Activated CD4-positive, alpha-beta T cell treated with anti-CD3 and anti-CD28 coated beads for 4 hours (primary cell): ENCODE data around the gene UBE2M.
A peak's percentile ranks its signal among the peaks of the same experiment; 100 is the strongest.

Experiments used
- DNase-seq, 2 donors: peaks; one replicate each; pipeline ENCODE4 v3.0.0-alpha.2; 2020

The UBE2M gene

GRCh38 chr19:58570770-58571574 lies 12.6 kb upstream of the UBE2M start:
- peak in 1 of 2 donors; percentile 3 for DNase-seq

- DNase-seq: peak in 1 of 2 donors; percentile 0
These were observed 11.7 kb upstream of the UBE2M start for GRCh38 chr19:58569943-58570670.

GRCh38 chr19:58569191-58569942 lies 11.0 kb upstream of the UBE2M start:
- no peak for DNase-seq

GRCh38 chr19:58568453-58569130 lies 10.2 kb upstream of the UBE2M start:
- no peak for DNase-seq

GRCh38 chr19:58566989-58567388 lies 8.6 kb upstream of the UBE2M start:
- DNase-seq: no peak

DNA sequence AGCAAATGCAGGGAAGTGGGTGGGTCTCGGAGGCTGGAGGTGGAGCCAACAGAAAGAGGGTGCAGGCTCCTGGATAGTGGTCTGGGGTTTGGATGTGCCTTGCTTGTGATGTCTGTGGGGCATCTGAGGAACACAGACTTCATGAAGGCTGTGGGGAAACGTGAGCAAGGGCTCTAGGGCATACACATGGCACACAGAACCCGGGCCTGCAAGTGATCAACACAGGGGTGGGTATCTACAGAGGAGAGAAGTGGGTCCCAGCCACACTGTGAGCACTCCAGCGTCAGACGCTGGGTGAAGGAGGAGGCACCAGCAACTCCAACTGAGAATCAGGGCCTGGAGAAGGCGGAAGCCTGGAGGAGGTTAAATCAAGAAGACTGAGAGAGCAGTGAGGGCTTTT lies 5.4 kb upstream of the UBE2M start:
- DNase-seq: no peak

GRCh38 chr19:58563034-58563573 lies 4.7 kb upstream of the UBE2M start:
- no peak for DNase-seq

- DNase-seq: no peak
These were observed 4.0 kb upstream of the UBE2M start for GRCh38 chr19:58562122-58563033.

- DNase-seq: no peak
These were observed 3.1 kb upstream of the UBE2M start for GRCh38 chr19:58561373-58562121.

GRCh38 chr19:58560921-58561320 lies 2.5 kb upstream of the UBE2M start:
- DNase-seq: no peak

DNA sequence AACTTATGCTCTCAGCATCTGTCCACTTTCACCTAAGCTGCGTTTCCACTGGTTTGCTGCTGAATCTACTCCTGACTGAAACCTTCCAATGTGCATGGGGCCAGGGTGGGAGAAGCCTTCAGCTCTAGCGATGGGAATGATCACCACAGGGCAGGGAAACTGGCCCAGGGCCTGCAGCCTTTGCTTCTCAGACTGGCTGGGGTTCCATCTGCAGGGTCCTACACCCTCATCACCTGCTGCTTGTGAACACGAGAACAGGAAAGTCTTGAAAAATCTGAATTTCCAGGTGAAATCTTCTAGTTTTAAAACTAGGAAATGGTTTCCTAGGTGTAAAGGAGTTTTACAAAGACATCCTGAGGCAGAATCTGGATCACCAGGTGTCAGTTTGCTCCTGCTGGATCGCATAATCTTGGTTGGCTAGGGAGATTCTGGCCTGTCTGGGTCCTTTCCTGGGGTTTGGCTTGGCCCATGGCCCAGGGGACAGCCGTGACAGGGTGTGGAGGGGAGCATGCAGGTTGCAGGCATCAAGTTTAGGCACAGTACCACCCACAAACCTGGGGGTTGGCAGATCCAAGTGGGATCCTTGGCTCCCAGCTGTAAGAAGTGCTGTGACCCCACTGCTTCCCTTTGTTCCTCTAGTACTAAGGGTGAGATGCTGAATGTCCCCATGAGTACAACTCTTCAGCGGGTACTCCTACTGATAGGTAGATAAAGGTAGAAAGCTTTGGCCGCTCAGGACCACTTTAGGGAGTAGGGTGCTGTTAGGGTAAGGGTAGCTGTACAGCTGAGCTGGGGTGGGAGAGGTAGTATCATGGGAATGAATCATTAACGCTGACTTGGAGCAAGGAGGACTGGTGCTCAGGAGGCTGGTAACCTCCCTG lies 1.8 kb upstream of the UBE2M start:
- no peak for DNase-seq

DNA sequence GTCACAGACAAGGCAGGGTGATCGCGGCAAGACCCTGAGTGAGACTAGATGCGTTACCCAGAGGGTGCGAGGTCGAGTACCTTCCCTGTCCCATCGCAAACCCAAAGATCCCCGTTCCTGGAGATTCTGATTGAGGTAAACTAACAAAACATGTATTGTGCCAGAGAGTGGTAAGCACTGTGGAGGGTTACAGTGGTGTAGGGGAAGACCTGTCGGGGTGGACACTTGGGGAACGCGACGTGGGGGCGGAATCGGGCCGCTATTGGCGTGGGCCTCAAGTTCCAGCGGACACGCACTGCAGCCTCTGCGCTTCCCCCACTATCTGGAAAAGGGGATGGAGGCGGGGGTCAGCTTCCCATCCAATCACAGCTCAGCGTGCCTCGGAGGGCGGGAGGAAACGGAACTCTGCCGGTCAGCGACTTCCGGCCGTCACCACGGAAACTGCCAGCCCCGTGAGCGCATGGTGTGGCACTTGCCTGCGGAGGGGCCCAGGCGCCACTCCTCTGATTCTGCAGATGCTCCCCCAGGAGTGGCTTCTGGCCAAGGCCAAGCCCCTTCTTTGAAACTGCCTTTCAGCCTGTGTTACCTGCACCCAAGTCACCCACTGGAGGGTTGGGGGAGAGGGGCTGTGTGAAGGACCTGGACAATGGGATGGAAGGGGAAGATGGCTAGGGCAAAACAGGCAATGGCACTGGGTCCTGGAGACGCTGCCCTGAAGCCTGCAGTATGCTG lies 1.0 kb upstream of the UBE2M start:
- peak; percentile 39 to 57 for DNase-seq

DNA sequence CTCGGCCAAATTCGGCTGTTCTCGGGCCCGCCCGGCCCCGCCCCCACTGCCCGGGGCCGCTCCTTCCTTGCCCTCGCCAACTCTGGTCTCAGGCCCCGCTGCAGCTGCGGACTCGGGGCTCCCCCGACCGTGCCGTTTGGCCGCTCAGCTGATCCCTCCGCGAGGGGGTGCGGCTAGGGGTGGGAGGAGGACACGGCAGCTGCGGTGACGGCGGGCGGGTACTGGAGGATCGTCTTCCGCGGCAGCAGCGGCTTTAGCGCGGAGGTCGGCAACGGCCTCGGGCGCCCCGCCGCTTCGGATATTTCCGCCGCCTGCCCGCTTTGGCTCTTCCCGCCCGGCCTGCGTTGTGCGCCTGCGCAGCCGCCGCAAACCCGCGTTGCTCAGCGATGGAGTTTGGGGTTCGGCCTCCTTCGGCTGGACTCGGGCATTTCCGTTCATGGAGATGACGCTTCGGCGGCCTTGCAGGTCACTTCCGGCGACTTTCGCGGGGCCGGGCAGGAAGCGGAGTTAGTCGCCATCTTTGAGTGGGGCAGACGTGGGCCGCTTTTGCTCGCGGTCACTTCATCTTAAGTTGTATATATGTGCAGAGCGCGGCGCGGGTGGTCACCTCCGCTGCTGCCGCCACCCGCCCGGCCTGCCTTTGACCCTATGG lies 338 bp upstream of the UBE2M start:
- DNase-seq: peak; percentile 98 to 99

DNA sequence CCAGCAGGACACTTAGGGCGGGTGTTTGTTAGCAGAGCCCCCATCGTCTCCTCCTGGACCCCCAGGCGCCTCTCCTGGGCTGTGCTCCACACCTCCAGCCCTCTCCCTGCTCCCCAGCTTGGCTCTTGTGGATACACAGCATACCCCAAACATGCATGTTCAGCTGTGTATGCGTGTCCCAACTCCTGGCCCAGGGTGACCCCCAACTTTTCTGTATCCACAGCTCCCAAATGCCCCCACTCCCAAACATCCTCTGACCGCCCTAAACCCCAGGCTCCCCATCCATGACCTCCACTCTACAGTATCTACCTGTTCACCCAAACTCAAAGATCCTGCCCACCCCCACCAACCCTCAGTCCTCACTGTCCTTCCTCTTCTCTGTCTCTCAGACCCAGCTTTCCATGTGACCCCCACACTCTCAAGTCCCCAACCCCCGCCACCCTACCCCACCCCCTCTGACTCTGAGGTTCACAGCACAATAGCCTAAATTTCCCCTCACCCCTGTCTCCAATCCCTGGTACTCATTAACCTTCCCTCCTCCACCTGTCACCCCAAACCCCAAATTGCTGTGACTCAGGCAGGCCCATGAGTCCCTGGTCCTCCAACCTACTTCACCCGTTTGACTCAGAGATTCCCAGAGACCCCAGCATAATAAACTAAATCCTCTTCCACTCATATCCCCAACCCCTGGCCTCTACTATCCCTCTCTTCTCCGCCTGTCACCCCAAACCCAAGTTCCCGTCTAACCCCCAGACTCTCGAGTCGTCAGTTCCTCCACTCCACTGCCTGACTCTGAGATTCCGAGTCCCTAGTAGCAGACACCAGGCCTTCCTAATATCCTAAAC lies 968 bp downstream of the UBE2M start:
- no peak for DNase-seq

- no peak for DNase-seq
These were observed 1.7 kb downstream of the UBE2M start for GRCh38 chr19:58556622-58557220.

DNA sequence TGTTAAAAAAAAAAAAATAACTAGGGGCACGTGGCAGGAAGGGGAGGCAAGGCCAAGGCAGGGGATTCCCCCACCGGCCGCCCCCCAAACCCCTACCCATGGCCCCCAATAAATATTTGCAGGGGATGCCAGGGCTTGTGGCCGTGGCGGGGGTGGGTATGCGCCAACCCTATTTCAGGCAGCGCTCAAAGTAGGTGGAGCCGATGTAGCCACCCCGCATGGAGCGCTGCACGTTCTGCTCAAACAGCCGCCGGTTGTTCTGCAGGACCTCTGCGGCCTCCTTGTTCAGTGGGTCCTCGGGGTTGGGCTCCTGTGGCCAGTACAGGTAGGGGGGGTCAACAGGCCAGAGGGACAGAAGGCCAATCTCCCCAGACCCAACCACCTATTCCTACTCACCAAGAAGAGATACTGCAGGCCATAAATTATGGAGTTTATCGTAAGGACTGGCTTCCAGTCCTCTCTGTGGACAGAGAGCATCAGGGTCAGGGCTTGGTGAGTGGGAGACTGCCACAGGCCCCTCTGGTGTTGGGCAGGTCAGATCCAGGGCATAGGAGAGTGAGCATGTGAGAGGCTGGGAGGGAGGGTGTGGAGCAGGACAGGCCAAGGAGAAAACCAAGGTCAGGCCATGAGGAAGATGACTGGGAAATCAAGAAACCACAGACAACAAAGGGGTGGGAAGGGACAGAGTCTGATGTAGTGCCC lies 2.3 kb downstream of the UBE2M start:
- no peak for DNase-seq
